ENCODE measurements around the gene NR2E3.

NR2E3 gene

GRCh38 chr15:71815301-71815700 is 4.9 kb downstream of the NR2E3 start:
- Histone ChIP-seq H3K4me1 (no peaks in the 10 kb centered on the region), H3K4me3 (ENCODE audit: low read depth, low read length) (no peak overlapping the region), H3K9me3 (peaks cover 3% of the 10 kb centered on the region; the same call in 1 of the 2 replicates), H3K36me3 (no peaks in the 10 kb centered on the region), H3K27me3 (no peaks in the 10 kb centered on the region)
- DNase-seq = no peak
- no peak for TF ChIP-seq CTCF (IDR thresholded peaks at IDR 0.05; ENCODE audit: low read depth, low read length)

GRCh38 chr15:71817351-71817750 is 7.0 kb downstream of the NR2E3 start:
- TF ChIP-seq CTCF (IDR thresholded peaks at IDR 0.05; ENCODE audit: low read depth, low read length) = no peak
- Histone ChIP-seq H3K4me3 (ENCODE audit: low read depth, low read length) (no peak overlapping the region), H3K4me1 (no peaks in the 10 kb centered on the region), H3K36me3 (no peaks in the 10 kb centered on the region), H3K27me3 (no peaks in the 10 kb centered on the region), H3K9me3 (peaks cover 14% of the 10 kb centered on the region)
- no peak for DNase-seq

GRCh38 chr15:71820127-71820526 is 9.8 kb downstream of the NR2E3 start:
- no peaks in the 10 kb centered on the region for H3K27me3 ChIP-seq
- DNase-seq = no peak
- no peak overlapping the region for H3K4me3 ChIP-seq (ENCODE audit: low read depth, low read length)
- no peaks in the 10 kb centered on the region for H3K36me3 ChIP-seq
- no peaks in the 10 kb centered on the region for H3K4me1 ChIP-seq
- H3K9me3 ChIP-seq = peaks cover 14% of the 10 kb centered on the region
- no peak for TF ChIP-seq CTCF (IDR thresholded peaks at IDR 0.05; ENCODE audit: low read depth, low read length)

- no peaks in the 10 kb centered on the region for H3K4me1 ChIP-seq
- H3K27me3 ChIP-seq = no peaks in the 10 kb centered on the region
- TF ChIP-seq CTCF (IDR thresholded peaks at IDR 0.05; ENCODE audit: low read depth, low read length) = no peak
- no peak overlapping the region for H3K4me3 ChIP-seq (ENCODE audit: low read depth, low read length)
- DNase-seq = no peak
- peaks cover 3% of the 10 kb centered on the region; the same call in 1 of the 2 replicates for H3K36me3 ChIP-seq
- H3K9me3 ChIP-seq = peaks cover 14% of the 10 kb centered on the region
These were observed 11.3 kb downstream of the NR2E3 start for GRCh38 chr15:71821547-71822129.

- no peak overlapping the region for H3K4me3 ChIP-seq (ENCODE audit: low read depth, low read length)
- no peak for TF ChIP-seq CTCF (IDR thresholded peaks at IDR 0.05; ENCODE audit: low read depth, low read length)
- H3K4me1 ChIP-seq = no peaks in the 10 kb centered on the region
- no peak for DNase-seq
- H3K9me3 ChIP-seq = peaks cover 11% of the 10 kb centered on the region
- H3K36me3 ChIP-seq = peaks cover 9% of the 10 kb centered on the region; the same call in 1 of the 2 replicates
- no peaks in the 10 kb centered on the region for H3K27me3 ChIP-seq
These were observed 12.7 kb downstream of the NR2E3 start for GRCh38 chr15:71822890-71823630.

GRCh38 chr15:71823801-71824200 is 13.4 kb downstream of the NR2E3 start:
- no peak for TF ChIP-seq CTCF (IDR thresholded peaks at IDR 0.05; ENCODE audit: low read depth, low read length)
- no peak for DNase-seq

More at GRCh38 chr15:71823801-71824200, 13.4 kb downstream of the NR2E3 start:
- H3K36me3 ChIP-seq = peaks cover 9% of the 10 kb centered on the region; the same call in 1 of the 2 replicates
- no peaks in the 10 kb centered on the region for H3K4me1 ChIP-seq
- H3K4me3 ChIP-seq (ENCODE audit: low read depth, low read length) = no peak overlapping the region
- no peaks in the 10 kb centered on the region for H3K27me3 ChIP-seq
- H3K9me3 ChIP-seq = peaks cover 11% of the 10 kb centered on the region
